Glutamatergic neuron (in vitro differentiated cells): ENCODE measurements around the gene AUTS2. TPM values are rescaled to one million over a fixed set of nuclear protein-coding genes. Genes with fewer than 3 reads are reported as not detected.
A peak's percentile ranks its signal among the peaks of the same experiment; 100 is the strongest.

ENCODE experiments used
- DNase-seq: peaks from one replicate; pipeline ENCODE4 v3.0.0; 2022
- H3K27ac Mint-ChIP-seq: one replicate; pipeline ENCODE4 v1.8.0; 2020; ENCODE audit warnings: mild to moderate bottlenecking, mixed read lengths, inconsistent platforms; ENCODE audit not compliant: unreplicated experiment
- H3K27me3 Mint-ChIP-seq: one replicate; pipeline ENCODE4 v1.8.0; 2020; ENCODE audit warnings: mild to moderate bottlenecking, moderate library complexity, mixed read lengths, inconsistent platforms; ENCODE audit not compliant: unreplicated experiment
- H3K36me3 Mint-ChIP-seq: one replicate; pipeline ENCODE4 v1.8.0; 2020; ENCODE audit warnings: mild to moderate bottlenecking, mixed read lengths, inconsistent platforms; ENCODE audit not compliant: unreplicated experiment
- H3K4me1 Mint-ChIP-seq: one replicate; pipeline ENCODE4 v1.8.0; 2020; ENCODE audit warnings: mild to moderate bottlenecking, low read depth, mixed read lengths, inconsistent platforms; ENCODE audit not compliant: unreplicated experiment
- H3K4me3 Mint-ChIP-seq: one replicate; pipeline ENCODE4 v1.8.0; 2020; ENCODE audit warnings: mild to moderate bottlenecking, mixed read lengths, inconsistent platforms; ENCODE audit not compliant: unreplicated experiment
- H3K9me3 Mint-ChIP-seq: one replicate; pipeline ENCODE4 v1.8.0; 2020; ENCODE audit warnings: mild to moderate bottlenecking, moderate library complexity, mixed read lengths, inconsistent platforms; ENCODE audit not compliant: unreplicated experiment
- CTCF ChIP-seq: fragments of 200-600 bp; sonication (generic); IDR thresholded peaks from one replicate; pipeline ENCODE4 v1.5.0; 2021; ENCODE audit not compliant: partially characterized antibody, unreplicated experiment
- total RNA-seq: library from RNA; stranded (reverse); fragmentation: NEBNext Ultra II Directional; extraction: Animal tissue kit (Norgen Biotek cat#: 25700); gene quantifications from one replicate; pipeline ENCODE4 v1.2.1, GENCODE V29; 2021; ENCODE audit not compliant: unreplicated experiment

The AUTS2 gene
- total RNA-seq, 1 donor from 2014 or later = 300 TPM

DNA sequence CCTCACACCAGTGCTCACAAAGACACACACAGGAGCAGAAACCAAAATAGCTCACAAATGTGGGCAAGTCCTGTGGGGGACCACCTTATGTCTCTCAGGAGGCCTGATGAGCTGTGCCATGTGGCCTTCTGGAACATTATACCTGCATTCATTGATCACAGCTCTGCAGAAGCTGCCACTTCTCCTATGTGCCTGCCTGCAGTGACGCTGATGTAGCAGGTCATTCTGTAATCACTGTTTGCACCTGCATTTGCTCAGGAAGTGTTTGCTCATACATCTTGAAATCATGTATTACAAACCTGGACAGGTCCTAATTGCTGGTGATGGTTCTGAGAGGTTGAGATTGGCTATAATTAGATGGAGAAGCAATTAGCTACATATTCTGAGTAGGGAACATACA, 310.2 kb downstream of the AUTS2 start:
- DNase-seq = no peak
- peaks cover 4% of the 10 kb centered on the region for H3K36me3 Mint-ChIP-seq
- H3K27me3 Mint-ChIP-seq = peaks cover 7% of the 10 kb centered on the region
- H3K27ac Mint-ChIP-seq = peak overlapping the region; percentile 84
- TF ChIP-seq CTCF = no peak
- peaks cover 55% of the 10 kb centered on the region for H3K4me1 Mint-ChIP-seq
- H3K4me3 Mint-ChIP-seq = peak overlapping the region; percentile 80
- H3K9me3 Mint-ChIP-seq = peaks cover 18% of the 10 kb centered on the region

DNA sequence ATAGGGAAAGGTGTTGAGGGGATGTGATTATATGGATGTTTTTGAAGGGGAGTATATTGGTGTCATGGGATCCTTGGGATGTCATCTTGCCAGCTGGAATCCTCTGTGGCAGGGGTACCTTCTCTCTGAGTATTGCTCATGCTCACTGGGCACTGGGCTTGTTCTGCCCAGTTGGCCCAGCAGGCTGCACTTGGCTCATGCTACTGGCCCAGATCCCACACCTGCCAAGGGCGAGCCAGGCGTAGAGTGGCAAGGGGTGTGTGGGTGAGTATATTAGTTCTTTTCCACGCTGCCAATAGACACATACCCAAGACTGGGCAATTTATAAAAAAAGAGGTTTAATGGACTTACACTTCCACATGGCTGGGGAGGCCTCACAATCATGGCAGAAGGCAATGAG, 311.9 kb downstream of the AUTS2 start:
- no peak for TF ChIP-seq CTCF
- peaks cover 52% of the 10 kb centered on the region for H3K4me1 Mint-ChIP-seq
- peaks cover 18% of the 10 kb centered on the region for H3K9me3 Mint-ChIP-seq
- no peak for DNase-seq
- H3K36me3 Mint-ChIP-seq = peaks cover 4% of the 10 kb centered on the region
- H3K27me3 Mint-ChIP-seq = peaks cover 11% of the 10 kb centered on the region
- no peak overlapping the region for H3K27ac Mint-ChIP-seq
- no peak overlapping the region for H3K4me3 Mint-ChIP-seq

DNA sequence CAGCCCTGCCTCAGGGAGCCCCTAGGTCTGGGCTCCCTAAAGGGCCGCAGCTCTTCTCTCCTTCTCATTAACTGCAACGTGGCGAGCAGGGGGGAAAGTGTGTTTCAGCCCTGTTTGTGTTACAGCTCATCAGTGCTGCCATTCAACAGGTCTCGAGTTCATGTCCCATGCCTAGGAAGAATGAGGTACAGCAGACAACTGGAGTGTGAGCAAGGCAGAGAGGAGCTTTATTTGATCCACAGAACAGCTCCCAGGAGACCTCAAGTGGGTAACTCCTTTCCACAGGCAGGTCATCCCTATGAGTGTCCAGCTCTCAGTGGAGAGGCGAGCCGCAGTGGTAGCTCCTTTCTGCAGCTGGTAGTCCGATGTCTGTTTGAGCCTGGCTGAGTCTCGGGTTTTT, 313.1 kb downstream of the AUTS2 start:
- Mint-ChIP-seq H3K4me1 (peaks cover 43% of the 10 kb centered on the region), H3K36me3 (peaks cover 4% of the 10 kb centered on the region), H3K27me3 (peaks cover 9% of the 10 kb centered on the region), H3K4me3 (no peak overlapping the region), H3K27ac (no peak overlapping the region), H3K9me3 (peaks cover 14% of the 10 kb centered on the region)
- DNase-seq = no peak
- no peak for TF ChIP-seq CTCF

GRCh38 chr7:69912141-69912540, 313.9 kb downstream of the AUTS2 start:
- Mint-ChIP-seq H3K4me3 (no peak overlapping the region), H3K36me3 (peaks cover 4% of the 10 kb centered on the region), H3K9me3 (peaks cover 12% of the 10 kb centered on the region), H3K27ac (no peak overlapping the region), H3K4me1 (peaks cover 39% of the 10 kb centered on the region), H3K27me3 (peaks cover 9% of the 10 kb centered on the region)
- no peak for TF ChIP-seq CTCF
- no peak for DNase-seq

GRCh38 chr7:69912846-69913245, 314.6 kb downstream of the AUTS2 start:
- Mint-ChIP-seq H3K36me3 (peaks cover 4% of the 10 kb centered on the region), H3K4me3 (no peak overlapping the region), H3K27me3 (peaks cover 10% of the 10 kb centered on the region), H3K27ac (no peak overlapping the region), H3K9me3 (peaks cover 11% of the 10 kb centered on the region), H3K4me1 (peaks cover 32% of the 10 kb centered on the region)
- no peak for DNase-seq
- no peak for TF ChIP-seq CTCF
